GM19035 (cell line): Measurements from ENCODE around the gene SPTBN2.

Source experiments
- ATAC-seq: cut with Tn5 transposase; IDR thresholded peaks from one replicate; pipeline ENCODE4 v1.9.1; 2021; ENCODE audit not compliant: unreplicated experiment

The SPTBN2 gene

GRCh38 chr11:66728693-66729385 is at the start of gene SPTBN2:
Gene SPTBN2, minus strand, starts transcription at chr11:66729216. Its CDS starts 7,976 bp downstream, at chr11:66721240.
- no peak for ATAC-seq

- no peak for ATAC-seq
Measured at GRCh38 chr11:66768818-66769217, 39.8 kb upstream of the SPTBN2 start.

DNA sequence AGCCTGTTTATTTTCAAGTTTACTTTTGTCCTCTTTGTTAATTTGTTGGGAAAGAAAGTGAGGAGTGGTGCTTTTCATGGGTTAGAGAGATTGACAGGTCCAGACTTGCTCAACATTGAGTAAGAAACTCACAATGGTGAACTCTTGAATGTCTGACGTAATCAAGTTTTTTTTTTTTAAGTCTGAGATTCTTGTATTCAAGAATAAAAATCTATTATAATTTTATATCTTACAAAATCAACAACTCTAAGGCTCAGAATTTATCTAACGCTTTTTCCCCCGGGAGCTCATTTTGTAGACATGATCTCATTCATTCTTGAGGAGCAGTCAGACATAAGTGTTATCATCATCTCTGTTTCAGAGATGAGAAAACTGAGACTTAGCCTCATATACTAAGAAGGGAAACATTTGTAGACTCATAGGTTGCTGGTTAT is 39.1 kb upstream of the SPTBN2 start:
- ATAC-seq, result no peak

GRCh38 chr11:66767666-66768065 is 38.6 kb upstream of the SPTBN2 start:
- ATAC-seq, result no peak

DNA sequence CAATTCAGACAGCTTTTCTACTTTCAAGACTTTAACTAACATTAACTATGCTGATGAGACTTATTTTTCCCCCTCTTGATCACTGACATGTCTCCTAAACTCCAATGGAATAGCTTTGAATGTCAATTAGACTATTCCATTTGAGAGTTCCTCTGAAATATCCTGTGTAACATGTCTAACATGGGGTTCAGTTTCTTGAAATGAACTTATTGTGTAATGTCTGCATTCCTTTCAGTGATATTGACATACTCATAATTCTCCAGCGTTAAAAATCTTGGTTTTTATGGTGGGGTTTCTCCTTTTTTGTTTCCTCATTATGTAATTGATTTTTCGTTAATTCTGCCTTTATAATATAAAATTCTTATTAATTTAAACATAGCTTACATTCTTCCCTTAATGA is 37.7 kb upstream of the SPTBN2 start:
- no peak for ATAC-seq

DNA sequence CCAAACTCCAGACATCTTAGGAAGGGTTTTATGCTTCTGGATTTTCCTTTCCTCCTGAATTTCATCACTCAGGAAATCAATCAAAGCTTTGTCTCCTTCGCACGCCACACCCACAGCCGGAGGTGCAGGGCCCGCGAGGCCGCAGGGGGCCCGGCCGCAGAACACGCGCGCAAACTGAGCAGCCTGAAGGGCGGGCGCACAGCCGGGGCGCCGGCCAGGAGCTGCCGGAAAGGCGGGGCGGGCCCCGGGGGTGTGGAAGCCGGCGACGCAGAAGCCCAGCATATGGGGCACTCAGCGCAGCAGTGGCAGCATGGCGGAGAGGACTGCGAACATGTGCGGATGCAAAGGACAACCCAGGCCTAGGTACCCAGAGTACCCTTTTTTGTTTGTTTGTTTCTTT is 33.1 kb upstream of the SPTBN2 start:
- no peak for ATAC-seq

DNA sequence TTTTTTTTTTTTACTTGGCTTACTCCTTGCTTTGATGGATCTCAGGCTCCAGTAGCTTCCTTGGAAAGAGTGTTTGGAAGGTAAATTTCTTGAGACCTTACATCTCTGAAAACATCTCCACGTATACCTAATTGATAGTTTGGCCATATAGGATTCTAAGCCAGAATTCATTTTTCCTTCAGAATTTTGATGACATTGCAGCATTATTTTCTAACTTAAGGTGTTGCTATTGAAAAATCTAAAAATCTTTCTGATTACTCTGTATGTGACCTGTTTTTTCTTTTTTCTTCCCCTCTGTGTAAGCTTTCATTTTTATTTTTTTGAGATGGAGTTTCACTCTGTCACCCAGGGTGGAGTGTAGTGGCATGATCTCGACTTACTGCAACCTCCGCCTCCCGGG is 23.1 kb upstream of the SPTBN2 start:
- no peak for ATAC-seq

DNA sequence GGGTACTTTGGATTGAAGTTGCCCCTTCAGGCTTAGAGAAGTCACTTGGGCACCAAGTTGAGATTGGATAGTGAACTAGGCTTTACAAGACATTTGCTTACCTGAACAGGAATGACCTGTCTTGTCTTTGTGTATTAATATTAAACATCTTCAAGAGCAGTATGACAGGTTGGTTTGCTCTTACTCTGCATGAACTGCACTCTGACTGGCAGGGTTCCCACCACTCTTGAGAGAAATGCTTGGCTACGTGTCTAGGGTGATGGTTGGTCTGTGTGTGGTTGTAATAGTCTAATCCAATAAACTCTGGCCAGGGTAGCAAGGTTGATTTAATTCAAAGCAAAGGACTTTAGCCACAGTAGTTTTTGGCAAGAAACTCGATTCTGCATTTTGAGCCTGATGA is 20.1 kb upstream of the SPTBN2 start:
- no peak for ATAC-seq

DNA sequence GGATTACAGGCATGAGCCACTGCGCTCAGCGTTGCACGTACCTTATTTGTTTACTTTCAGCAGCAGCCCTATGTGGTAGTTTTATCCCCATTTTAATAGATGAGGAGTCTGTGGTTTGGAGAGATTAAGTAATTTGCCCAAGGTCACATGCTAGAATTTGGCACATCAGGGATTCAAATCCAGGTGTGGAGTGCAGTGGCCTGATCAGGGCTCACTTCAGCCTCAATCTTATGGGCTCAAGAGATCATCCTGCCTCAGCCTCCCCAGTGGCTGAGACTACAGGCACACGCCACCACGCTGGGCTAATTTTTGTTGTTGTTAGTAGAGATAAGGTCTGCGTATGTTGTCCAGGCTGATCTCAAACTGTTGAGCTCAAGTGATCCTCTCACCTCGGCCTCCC is 18.5 kb upstream of the SPTBN2 start:
- no peak for ATAC-seq

DNA sequence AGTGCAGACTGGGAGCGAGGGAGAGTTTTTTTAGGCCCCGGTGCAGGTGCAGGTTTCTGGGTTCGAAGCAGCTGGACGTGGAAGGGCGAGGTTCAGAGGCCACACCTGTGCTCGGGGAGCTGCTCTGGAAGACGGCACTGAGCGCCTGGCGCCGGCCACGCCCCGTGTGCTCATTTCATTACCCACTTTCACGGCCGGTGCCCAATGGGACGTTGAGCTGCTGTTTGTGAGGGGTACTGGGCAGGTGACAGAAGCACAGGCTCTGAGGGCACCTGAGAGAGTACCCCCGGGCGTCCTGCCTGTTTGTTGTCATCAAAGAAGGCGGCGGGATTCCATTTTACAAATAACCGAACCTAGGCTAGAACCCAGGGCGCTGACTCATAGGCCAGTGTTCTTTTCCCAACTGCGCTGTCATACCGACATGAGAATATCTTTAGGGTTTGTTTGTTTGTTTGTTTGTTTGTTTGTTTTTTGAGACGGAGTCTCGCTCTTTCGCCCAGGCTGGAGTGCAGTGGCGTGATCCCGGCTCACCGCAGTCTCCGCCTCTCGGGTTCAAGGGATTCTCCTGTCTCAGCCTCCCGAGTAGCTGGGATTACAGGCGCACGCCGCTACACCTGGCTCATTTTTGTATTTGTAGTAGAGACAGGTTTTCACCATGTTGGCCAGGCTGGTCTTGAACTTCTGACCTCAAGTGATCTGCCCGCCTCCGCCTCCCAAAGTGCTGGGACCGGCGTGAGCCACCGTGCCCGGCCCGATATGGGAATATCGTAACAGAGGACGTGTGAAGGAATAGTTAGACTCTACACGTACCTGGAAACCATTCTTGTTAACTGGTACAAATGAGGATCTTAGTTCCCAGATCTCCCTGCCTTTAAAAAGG is 16.6 kb upstream of the SPTBN2 start:
- ATAC-seq, result peak; percentile 42

DNA sequence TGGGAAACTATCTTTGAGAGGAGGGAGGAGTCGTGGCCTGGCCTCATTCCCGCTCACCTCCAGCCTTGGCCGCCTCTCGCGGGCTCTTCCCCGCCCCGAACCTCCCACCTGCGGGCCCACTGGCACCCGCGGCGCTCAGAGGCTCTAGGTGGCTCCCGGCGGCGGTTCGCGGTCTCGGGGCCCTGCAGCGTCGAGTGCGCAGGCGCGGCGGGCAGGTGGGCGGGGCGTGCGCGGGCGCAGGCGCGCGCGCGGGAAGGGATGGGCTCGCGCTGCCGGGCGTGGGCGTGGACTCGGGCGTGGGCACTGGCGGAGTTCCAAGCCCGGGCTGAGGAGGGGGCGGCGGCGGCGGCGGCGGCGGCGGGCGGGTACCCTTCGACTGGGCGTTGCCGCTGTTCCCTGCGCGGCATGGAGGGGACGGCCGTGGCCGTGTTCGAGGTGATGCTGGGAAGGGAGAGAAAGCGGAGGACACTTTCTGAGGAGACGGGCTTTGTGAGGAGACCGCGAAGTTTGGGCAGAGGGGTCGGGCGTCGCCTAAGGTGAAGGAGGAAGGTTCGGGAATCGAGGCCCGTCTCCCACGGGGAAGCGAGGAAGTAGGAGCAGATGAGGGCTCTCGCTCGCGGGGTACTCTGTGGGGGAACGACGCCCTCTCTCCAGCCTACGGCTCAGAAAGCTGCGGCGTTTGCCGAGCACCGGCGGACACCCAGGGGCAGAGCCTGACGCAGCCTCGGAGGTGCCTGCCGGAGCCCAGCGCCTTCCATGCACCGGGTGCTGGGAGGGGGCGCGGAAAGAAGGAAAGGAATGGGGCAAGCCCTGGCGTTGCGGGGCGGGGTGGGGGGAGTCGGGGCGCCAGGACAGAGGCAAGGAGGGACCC is 15.7 kb upstream of the SPTBN2 start:
- peak; percentile 77 for ATAC-seq

DNA sequence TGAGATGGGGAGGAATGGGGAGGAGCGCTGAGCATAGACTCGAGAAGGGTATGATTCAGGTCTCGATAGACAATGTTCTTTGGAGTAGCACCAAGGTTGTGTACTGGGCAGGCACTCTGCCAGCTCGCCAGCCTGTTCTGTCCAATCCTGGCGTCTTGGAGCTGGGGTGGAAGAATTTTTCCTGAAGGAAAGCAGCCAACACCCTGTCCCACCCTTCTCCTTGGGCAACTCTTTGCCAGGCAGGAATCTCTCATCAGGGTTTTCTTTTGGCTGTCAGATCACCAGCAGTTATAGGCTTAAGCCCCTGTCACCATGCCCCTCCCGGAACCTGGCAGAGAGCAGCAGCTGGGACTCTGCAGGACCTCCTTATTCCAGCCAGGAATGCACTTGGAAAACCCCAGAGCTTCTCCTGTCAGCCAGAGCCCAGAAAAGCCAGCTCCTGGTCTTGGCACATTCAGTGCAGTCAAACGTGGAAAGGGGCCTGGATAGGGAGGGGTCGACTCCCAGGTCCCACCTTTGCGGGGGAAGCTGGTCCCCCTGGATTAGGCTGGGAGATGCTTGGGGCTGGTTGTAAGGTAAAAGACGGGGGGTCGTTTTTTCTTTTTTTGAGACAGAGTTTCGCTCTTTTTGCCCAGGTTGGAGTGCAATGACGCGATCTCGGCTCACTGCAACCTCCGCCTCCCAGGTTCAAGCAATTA is 14.4 kb upstream of the SPTBN2 start:
- ATAC-seq, result no peak

GRCh38 chr11:66741153-66741552 is 12.1 kb upstream of the SPTBN2 start:
- ATAC-seq, result no peak

- no peak for ATAC-seq
Measured at GRCh38 chr11:66739983-66740382, 11.0 kb upstream of the SPTBN2 start.

DNA sequence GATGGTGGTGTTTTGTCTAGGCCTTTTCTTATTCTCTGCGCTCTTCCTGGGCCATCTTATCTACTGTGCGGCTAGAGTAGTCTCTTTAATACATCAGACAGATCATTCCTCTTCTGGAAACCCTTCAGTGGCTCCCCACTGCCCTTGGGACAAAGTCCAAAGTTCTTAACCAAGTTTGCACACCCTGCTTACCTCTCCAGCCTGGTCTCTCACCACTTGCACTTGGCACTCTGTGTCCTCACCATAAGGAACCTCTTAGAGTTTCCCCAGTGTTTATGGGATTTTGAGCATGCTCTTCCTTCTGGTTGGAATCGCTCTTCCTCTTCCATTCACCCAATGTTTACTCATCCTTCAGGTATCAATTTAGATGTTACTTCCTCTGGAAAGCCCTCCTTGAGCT is 5.2 kb upstream of the SPTBN2 start:
- ATAC-seq, result no peak

DNA sequence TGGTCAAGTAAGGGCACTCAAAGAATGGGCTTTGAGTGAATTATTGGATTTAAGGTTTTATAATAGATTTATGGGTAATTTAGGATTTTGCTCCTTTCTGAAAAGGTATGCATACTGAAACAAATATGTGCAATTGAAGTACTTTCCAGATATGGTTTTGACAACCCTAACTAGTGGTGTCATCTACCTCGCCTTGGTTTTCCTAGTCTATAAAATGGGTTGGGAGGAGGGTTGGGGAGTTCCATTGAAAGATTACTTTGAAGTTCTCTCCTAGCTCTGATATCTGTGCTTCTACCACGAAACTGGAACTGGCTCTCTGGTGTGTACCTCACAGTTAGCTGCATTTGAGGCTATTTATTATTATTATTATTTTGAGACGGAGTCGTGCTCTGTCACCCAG is 431 bp upstream of the SPTBN2 start:
- ATAC-seq, result no peak

DNA sequence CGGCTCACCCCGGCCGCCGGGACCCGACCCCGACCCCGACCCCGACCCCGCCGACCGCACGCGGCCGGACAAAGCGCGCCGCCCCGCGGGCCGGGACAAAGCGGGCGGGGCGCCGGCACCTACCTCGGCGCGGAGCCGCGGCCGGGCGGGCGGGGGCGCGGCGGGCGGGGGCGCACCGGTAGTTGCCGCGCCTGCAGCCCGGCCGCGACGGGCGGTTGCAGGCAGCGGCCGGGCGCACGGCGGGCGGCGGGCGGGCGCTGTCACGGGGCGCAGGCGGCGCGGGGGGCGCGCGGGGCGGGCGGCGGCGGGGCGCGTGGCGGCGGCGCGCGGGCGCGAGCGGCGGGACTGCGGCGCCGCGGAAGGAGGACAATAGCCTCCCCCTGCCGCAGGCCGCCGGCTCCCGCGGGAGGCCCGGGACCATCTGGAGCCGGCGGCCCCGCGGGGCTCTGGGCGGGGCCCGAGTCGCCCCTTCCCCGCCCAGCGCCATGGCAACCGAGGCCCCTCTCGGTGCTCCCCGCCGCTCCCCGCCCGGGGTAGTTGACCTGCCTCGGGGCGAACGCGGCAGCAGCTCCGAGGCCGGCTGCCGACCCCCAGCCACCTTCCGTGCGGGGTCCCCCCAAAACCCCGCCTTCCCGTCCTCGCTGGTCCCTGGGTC is 851 bp downstream of the SPTBN2 start:
- ATAC-seq, result no peak

- ATAC-seq, result no peak
Measured at GRCh38 chr11:66727282-66728037, 1.6 kb downstream of the SPTBN2 start.

DNA sequence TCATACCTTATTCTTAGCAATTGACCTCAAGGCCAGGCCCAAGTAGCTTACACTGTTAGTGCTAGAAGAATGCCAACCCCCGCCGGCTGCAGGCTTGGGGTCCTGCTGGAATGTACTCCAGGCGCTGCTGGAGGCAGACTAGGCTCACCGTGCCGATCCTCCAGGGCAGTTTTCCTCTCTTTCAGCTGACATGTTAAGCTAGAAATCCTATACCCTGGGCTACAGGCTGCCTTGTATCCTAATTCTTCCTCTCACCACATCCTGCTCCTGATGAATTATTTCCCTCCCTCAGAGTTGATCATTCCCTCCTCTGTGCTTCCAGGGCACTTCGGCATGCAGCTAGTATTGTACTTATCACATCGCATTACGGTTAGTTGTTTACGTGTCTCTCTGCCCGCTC is 3.4 kb downstream of the SPTBN2 start:
- ATAC-seq, result no peak

GRCh38 chr11:66725114-66725513 is 3.9 kb downstream of the SPTBN2 start:
- ATAC-seq, result no peak
